ENCODE results near the gene BHLHA15.
"Not testable (repeated sequence)": the region's sequence is repeated elsewhere in the genome, so short reads cannot be mapped to it uniquely, and the experiment has no call there.

The BHLHA15 gene

DNA sequence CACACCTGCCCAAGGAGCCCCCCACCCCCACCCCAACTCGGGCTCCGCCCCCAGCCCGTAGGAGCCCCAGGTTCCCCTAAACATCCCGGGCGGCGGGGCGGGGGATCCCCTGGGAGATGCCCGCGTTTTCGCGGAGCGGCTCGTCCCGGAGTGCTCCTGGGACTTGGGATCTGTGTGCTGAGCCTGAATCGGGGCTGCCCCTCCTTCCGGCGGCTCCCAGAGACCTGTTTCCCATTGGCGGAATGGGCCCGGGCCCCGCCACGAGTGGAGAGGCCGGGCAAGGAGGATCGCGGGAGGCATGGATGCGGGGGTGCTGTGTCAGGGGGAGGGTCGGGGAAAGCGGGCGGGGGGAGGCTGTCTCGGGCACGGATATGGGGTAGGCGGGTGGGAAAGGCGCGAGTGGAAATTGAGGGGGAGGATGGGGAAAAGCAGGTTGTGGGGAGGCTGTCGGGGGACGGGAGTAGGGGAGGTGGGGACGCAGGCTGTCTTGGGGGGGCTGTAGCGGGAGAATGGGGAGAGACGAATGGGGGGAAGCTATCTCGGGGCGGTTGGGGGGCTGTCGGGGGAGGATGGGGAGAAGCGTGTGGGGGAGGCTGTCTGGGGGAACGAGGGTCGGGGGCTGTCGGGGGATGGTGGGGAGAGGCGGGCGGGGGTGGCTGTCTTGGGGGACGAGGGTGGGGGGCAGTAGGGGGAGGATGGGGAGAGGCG, 572 bp upstream of the BHLHA15 start:
- H3K36me3 ChIP-seq (ENCODE audit: insufficient read depth, low read length) = no peaks in the 10 kb centered on the region
- peak overlapping the region; percentile 20; the same call in 1 of the 2 replicates for H3K9ac ChIP-seq (ENCODE audit: low read depth, low read length)
- H3K4me1 ChIP-seq (ENCODE audit: insufficient read depth, low read length) = peaks cover 3% of the 10 kb centered on the region; the same call in 1 of the 2 replicates
- no peaks in the 10 kb centered on the region for H3K9me3 ChIP-seq (ENCODE audit: control insufficient read depth, insufficient read depth, low read length)

DNA sequence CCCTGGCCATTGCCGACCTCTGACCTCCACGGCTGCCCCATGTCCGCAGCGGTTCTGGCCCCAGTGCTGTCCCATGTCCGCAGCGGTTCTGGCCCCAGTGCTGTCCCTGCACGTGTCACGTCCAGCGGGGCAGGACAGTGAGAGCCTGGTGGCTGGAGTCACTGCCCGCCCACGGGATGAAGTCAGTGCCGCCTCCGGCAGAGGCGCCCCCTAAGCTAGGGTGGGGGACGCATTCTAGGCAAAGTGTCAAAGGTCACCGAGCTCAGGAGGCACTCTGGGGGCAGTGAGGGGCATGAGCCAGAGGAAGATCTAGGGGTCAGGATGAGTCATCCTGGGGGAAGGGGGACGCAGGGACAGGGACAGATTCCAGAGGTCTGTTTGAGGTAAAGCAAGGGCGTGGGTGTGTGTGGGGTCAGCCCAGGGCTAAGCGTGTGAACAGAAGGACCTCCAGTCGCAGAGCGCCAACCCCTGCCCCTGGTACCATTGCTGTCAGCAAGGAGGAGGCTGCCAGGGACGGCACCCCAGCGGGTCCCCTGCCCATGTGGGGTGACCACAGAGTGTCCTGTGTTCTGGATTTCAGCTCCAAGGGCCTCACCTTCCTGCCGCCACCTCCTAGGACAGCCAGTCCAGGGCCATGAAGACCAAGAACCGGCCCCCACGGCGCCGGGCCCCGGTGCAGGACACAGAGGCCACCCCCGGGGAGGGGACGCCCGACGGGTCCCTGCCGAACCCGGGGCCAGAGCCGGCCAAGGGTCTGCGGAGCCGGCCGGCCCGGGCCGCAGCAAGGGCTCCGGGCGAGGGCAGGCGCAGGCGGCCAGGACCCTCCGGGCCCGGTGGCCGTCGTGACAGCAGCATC, 665 bp downstream of the BHLHA15 start:
- Histone ChIP-seq H3K9me3 (ENCODE audit: control insufficient read depth, insufficient read depth, low read length) (no peaks in the 10 kb centered on the region), H3K4me1 (ENCODE audit: insufficient read depth, low read length) (peaks cover 3% of the 10 kb centered on the region; the same call in 1 of the 2 replicates), H3K9ac (ENCODE audit: low read depth, low read length) (peak overlapping the region; percentile 28; the same call in 1 of the 2 replicates), H3K36me3 (ENCODE audit: insufficient read depth, low read length) (no peaks in the 10 kb centered on the region)

DNA sequence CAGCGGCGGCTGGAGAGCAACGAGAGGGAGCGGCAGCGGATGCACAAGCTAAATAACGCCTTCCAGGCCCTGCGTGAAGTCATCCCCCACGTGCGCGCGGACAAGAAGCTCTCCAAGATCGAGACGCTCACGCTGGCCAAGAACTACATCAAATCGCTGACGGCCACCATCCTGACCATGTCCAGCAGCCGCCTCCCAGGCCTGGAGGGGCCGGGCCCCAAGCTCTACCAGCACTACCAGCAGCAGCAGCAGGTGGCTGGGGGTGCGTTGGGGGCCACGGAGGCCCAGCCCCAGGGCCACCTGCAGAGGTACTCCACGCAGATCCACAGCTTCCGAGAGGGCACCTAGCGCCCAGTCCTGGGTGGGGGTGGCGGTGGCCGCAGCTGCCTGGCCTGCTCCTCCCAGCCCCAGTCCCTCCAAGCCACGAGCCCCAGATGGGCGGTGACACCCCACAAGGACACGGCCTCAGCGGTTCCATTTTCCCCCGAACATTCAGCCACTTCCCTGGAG, 1.3 kb downstream of the BHLHA15 start:
- Histone ChIP-seq H3K4me1 (ENCODE audit: insufficient read depth, low read length) (peaks cover 3% of the 10 kb centered on the region; the same call in 1 of the 2 replicates), H3K9me3 (ENCODE audit: control insufficient read depth, insufficient read depth, low read length) (no peaks in the 10 kb centered on the region), H3K36me3 (ENCODE audit: insufficient read depth, low read length) (no peaks in the 10 kb centered on the region), H3K9ac (ENCODE audit: low read depth, low read length) (no peak overlapping the region)

DNA sequence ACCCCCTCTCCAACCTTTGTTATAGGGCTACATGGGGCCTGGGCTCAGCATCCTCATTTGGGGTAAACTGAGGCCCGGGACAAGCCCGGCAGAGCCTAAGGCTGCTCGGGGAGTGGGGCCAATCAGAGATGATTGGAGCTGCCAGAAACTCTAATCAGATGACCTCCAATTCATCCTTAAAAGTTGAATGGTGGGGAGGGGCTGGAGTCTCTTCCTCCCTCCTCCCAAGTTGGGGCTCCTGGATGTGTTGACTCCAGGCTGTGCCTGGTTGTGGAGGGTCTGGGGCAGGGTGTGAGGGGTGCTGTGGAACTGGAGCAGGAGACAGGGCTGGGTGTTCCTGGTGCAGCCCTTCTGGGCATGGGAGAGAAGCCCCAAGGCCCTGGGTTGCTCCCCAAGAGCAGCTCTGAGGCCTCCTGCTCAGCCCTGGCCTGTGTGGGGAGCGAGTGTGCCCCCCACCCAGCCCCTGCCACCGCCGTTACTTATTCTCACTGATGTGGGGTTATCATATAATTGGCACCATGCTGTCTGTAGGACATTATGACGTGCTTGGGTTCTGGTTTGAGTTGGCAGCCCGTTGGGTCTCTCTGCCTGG, 2.2 kb downstream of the BHLHA15 start:
- no peaks in the 10 kb centered on the region for H3K9me3 ChIP-seq (ENCODE audit: control insufficient read depth, insufficient read depth, low read length)
- no peaks in the 10 kb centered on the region for H3K36me3 ChIP-seq (ENCODE audit: insufficient read depth, low read length)
- peaks cover 5% of the 10 kb centered on the region; the same call in 1 of the 2 replicates for H3K4me1 ChIP-seq (ENCODE audit: insufficient read depth, low read length)
- H3K9ac ChIP-seq (ENCODE audit: low read depth, low read length) = no peak overlapping the region

DNA sequence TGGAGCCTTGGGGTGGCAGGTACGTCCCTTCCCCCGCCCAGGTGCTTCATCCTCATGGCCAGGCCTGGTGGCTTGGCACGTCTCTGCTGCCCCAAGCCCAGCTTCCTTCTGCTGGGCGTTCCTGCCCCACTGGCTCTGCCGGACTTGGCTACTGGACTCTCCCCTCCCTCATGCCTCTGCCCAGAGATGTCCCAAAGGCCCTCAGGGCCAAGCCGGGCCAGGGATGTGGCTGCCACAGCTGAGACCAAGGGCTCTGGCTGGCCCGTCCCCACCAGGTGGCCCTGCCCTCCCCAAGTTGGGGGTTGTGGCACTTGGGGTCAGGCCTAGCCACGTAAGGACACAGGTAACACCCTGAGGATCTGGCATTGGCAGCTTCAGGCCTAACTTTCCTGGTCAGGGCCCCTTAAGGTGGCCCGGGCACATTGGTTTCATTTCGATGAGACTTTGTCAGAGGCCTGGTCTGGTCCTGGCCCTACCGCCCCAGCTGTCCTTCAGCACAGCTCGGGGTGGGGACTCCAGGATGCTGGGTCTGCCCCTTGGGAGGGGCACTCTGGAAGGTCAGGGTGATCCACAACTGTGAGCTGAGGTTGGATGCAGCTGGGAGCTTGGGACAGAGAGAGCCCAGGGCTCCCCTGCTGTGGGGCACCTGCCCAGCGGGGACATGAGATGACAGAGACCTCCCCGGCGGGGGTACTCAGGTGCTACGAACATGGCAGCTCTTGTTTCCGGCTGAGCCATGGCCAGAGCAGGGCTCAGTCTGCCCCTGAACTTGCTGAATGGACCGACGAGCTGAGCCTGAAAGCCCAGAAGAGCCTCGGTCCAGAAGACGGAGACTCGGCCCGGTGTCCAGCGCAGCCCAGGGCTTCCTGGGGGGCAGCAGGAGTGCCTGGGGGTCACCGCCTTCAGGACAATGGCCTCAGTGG, 2.9 kb downstream of the BHLHA15 start:
- no peak overlapping the region for H3K9ac ChIP-seq (ENCODE audit: low read depth, low read length)
- no peaks in the 10 kb centered on the region for H3K36me3 ChIP-seq (ENCODE audit: insufficient read depth, low read length)
- peaks cover 5% of the 10 kb centered on the region; the same call in 1 of the 2 replicates for H3K4me1 ChIP-seq (ENCODE audit: insufficient read depth, low read length)
- no peaks in the 10 kb centered on the region for H3K9me3 ChIP-seq (ENCODE audit: control insufficient read depth, insufficient read depth, low read length)

DNA sequence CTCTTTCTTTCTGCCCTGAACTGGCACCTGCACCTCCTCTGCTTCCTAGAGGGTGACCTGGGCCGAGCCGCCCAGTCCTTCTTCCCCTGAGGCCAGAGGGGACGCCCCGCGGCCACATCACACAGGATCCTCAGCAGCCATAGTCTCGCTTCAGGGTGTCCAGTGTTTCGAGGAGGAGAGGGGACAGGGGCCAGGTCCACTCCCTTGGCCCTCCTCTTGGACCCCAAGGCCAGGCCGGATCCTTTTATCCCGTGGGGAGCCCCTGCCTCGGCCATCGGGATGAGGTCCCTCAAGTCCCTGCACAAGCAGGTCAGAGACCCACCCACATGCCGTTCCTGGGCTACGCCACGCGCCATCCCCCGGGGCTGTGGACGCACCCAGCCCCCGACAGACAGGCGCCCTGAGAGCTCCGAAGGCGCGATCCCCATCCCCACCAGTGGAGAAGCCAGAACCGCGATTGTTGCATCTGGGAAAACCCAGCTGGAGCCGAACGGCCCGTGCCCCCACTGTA, 3.6 kb downstream of the BHLHA15 start:
- H3K9ac ChIP-seq (ENCODE audit: low read depth, low read length) = no peak overlapping the region
- H3K9me3 ChIP-seq (ENCODE audit: control insufficient read depth, insufficient read depth, low read length) = no peaks in the 10 kb centered on the region
- no peaks in the 10 kb centered on the region for H3K36me3 ChIP-seq (ENCODE audit: insufficient read depth, low read length)
- H3K4me1 ChIP-seq (ENCODE audit: insufficient read depth, low read length) = peaks cover 5% of the 10 kb centered on the region; the same call in 1 of the 2 replicates

DNA sequence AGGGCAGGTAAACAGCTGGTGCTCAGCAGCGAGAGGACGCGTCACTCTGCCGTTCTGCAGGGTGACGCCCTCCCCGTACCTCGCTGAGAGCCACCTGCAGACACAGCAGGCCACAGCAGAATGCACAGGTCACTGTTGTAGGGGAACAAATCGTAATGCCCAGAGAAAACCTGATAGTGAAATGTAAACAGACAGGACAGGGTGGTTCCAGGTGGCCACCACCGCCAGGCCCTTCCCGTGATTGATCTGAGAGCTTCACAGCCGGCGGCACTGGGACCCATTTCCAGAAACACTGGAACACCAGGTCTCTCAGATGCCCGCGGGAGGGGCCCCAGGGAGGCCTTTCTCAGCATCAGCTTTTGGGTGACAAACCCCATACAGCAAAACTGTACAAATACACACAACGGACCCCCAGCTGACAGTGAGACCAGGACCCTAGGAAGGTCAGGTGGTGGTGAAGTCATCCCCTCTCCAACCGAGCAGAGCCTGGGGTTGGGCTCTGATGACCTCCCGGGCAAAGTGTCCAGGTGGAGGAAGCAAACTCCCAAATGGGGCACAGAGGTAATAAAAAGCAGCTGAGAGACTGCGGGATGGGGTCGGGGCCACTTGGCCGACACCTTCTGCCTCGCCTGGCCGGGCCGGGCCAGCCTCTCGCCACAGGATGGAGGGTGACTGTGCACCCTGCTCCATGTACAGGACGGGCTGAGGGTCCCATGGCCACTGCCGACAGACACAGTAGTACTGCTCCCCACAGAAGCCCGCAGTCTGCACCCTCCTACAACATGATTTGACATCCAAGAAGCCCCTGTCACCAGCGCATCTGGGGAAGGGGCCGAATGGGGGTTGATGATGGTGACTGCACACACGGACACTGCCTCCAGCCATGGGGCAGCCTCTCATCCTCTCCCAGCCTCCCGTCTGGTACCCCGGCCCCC, 4.6 kb downstream of the BHLHA15 start:
- no peaks in the 10 kb centered on the region for H3K36me3 ChIP-seq (ENCODE audit: insufficient read depth, low read length)
- H3K9me3 ChIP-seq (ENCODE audit: control insufficient read depth, insufficient read depth, low read length) = no peaks in the 10 kb centered on the region
- no peak overlapping the region for H3K9ac ChIP-seq (ENCODE audit: low read depth, low read length)
- peaks cover 5% of the 10 kb centered on the region; the same call in 1 of the 2 replicates for H3K4me1 ChIP-seq (ENCODE audit: insufficient read depth, low read length)

DNA sequence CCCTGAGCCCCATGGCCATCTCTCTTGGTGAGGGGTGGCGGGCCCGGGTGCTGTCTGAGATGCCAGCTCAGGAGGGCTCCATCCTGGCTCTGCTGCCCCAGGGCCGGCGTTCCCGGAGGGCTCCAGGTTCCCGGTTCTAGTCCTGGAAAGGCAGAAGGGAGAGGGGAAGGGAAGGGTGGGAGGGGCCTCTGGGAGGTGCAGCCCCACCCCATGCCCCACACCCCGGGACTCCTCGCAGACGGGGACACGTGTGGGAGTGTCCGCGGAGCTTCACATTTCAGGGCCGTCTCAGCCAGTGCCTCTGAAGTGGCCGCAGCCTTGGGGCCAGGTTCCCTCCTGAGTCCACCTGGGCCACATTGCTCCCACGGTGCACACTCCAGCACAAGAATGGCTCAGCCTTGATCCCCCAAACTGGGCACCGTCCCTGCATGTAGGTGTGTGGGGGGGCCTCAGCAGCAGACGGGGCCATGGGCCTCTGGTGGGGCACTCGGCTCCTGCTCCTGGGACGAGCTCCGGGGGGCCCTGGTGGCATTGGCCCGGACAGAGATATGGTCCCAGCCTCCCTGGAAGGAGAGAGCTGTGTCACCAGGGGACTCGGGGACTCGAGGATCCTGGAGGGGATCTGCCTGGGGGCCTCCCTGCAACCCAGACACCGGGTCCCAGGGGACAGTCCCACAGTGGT, 5.8 kb downstream of the BHLHA15 start:
- Histone ChIP-seq H3K9me3 (ENCODE audit: control insufficient read depth, insufficient read depth, low read length) (no peaks in the 10 kb centered on the region), H3K4me1 (ENCODE audit: insufficient read depth, low read length) (peaks cover 2% of the 10 kb centered on the region; the same call in 1 of the 2 replicates), H3K36me3 (ENCODE audit: insufficient read depth, low read length) (no peaks in the 10 kb centered on the region), H3K9ac (ENCODE audit: low read depth, low read length) (no peak overlapping the region)

DNA sequence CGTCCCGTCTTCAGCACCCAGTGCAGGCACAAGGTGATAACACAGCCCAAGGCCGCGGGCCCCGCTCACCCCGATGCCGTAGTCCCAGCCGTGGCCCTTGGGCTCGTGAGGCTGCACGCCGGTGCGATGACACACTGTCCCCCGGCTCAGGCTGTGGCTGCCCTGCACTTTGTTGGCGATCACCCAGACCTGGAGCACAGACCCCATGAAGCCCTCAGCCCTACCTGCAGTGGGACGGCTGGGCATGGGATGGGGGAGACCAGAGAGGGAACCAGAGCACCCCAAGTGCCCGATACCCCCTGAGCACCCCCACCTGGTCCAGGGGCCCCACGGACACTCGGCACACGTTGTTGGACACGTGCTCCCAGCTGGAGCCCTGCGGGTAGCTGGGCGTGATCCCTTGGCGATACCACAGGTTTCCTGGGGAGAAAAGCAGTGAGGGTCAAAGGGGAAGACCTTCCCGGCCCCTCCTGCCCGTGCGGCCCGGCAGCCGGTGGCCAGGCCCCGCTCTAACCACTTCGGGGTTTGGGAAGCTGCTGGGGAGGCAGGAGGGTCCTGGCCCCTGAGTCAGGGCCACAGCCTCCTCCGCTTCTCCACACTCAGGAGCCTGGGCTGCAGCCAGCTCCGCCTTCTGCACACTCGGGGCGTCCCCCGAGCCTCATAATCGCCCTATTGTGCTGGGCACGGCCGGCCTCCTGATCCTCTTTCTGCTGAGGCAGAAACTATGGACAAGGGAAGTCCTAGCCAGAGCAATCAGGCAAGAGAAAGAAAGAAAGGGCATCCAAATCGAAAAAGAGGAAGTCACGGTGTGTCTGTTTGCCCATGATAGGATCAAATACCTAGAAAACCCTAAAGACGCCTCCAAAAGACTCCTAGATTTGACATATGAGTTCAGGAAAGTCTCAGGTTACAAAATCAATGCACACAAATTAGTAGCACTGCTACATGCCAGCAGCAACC, 6.7 kb downstream of the BHLHA15 start:
- Histone ChIP-seq H3K4me1 (ENCODE audit: insufficient read depth, low read length) (peaks cover 2% of the 10 kb centered on the region; the same call in 1 of the 2 replicates), H3K36me3 (ENCODE audit: insufficient read depth, low read length) (no peaks in the 10 kb centered on the region), H3K9me3 (ENCODE audit: control insufficient read depth, insufficient read depth, low read length) (no peaks in the 10 kb centered on the region), H3K9ac (ENCODE audit: low read depth, low read length) (no peak overlapping the region)

DNA sequence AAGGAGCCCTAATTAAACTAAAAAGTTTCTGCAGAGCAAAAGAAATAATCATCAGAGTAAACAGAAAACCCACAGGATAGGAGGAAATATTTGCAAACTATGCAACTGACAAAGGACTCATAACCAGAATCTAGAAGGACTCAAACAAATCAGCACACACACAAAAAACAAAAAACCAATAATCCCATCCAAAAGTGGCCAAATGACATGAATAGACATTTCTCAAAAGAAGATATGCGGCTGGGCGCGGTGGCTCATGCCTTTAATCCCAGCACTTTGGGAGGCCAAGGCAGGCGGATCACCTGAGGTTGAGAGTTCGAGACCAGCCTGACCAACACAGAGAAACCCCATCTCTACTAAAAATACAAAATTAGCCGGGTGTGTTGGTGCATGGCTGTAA, 8.1 kb downstream of the BHLHA15 start:
- H3K4me1 ChIP-seq (ENCODE audit: insufficient read depth, low read length); H3K9ac ChIP-seq (ENCODE audit: low read depth, low read length); H3K36me3 ChIP-seq (ENCODE audit: insufficient read depth, low read length); H3K9me3 ChIP-seq (ENCODE audit: control insufficient read depth, insufficient read depth, low read length): not testable (repeated sequence)

DNA sequence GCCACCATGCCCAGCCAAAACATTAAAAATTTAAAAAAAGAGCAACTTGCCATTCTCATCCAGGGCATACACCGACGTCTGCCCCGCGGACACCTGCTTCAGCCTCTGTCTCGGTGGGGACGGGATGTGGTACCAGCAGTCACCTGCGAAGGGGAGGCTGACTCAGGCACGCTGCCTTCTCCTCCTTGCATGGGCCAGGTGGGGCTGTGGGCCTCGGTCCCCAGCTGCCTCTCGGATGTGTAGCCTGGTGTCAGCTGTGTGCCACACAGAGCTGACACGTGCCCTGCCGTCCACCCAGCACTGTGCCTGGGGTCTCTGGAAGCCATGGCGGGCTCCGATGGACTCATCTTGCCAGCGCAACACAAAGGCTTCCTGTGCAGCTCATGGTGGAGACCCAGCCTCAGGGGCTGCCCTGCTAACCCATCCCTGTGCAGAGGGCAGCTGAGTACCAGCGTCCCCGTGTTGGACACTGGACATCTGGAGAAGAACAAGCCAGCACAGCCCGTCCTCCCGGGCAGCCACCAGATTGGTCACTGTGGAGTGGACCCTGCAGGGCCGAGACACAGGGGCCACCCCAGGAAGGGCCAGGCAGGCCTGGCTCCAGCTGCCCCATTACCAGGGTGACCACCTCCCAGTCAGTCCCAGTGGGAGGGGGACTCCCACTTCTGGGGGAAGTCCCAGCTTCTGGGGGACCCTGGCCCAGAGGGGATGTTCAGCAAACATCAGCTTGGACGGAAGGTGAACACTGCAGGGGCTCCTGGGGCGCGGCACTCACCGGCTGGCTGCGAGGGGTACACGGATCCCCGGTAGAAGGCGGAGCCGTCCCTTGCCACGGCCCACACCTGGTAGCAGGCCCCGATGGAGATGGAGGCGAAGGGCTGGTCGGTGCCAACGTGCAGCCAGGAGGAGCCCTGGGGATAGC, 10.6 kb downstream of the BHLHA15 start:
- no peaks in the 10 kb centered on the region for H3K36me3 ChIP-seq (ENCODE audit: insufficient read depth, low read length)
- no peak overlapping the region for H3K9ac ChIP-seq (ENCODE audit: low read depth, low read length)
- H3K9me3 ChIP-seq (ENCODE audit: control insufficient read depth, insufficient read depth, low read length) = no peaks in the 10 kb centered on the region
- peaks cover 2% of the 10 kb centered on the region; the same call in 1 of the 2 replicates for H3K4me1 ChIP-seq (ENCODE audit: insufficient read depth, low read length)

Data from ES-I3 (cell line).